ENCODE data around the gene SLC38A4.
"Not testable (repeated sequence)": the region's sequence is repeated elsewhere in the genome, so short reads cannot be mapped to it uniquely, and the experiment has no call there.

SLC38A4 gene

DNA sequence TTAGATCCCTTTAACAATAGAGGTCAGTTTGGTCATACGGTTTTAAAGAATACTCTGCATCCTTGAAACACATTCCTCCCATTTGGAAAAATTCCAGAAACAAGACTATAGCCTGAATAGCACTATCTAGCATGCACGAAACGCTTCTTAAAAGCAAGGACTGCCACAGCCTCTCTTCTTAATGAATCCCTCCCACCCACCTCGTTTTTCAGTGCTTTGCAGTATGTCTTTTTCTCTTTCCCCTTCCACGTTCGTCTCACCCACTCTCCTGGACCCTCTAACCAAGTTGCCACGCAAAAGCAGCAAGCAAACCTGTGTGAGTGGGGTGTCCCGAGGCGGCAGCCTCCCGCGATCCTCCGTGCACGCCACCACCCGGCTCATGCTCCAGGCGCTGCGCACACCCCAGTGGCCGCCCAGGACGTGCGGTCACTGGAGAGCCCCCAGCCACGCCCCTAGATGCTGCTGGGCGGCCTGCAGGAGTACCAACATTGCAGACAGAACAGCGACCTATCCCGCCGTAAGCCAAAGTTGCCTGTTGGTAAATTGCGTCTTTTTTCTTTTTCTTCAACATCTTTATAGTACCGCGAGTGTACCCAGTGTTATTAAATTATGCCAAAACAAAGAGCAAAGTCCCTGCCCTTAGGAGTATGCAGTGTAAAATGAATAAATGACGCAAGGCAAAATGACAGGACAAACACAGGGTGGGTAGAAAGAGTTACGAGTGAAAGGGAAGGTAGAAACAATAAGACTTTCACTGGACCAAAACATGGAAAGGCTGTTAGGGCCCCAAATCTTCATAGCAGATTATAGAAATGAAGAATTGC, at the start of gene SLC38A4:
Gene SLC38A4, minus strand, starts transcription at position 407 of the 824 bp plus-strand sequence. CDS start 32,926 bp downstream, outside the sequence.
- no peak for DNase-seq

DNA sequence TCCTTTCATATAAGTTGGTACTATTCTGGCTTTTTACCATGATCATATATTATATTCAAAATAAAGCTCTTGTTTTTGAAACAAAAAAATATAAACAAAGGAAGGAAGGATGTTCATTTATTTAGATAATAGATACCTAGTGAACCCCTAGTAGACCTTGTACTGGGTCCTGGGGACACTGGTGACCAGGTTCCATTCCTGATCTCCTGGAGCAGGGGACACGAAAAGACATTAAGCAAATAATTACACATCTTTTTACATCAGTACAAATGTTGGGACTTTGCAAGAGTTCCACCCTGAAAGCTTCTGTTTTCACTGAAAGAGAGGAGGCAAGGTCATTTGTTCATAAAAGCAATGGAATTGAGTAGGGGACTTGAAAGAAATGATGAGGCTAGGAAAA, 49.3 kb upstream of the SLC38A4 start:
- no peak for DNase-seq

GRCh38 chr12:46874642-46875041, 48.8 kb upstream of the SLC38A4 start:
- no peak for DNase-seq

DNA sequence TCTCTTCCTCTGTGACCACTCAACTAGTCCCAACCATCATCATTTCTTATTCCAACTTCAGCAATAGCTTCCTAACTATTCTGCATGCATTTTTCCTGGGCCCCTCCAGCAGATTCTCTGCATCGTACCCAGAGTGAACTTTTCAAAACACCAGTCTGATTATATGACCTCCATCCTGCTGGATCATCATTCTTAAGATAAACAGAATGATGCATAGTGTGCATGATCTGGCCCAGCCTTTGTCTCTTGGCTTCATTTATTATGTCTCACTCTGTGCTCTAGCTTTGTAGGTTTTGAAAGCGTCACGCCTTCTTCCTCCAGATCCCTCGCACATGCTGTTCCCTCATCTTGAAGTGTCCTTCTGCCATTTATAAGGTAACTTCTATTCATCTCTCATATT, 46.3 kb upstream of the SLC38A4 start:
- no peak for DNase-seq

DNA sequence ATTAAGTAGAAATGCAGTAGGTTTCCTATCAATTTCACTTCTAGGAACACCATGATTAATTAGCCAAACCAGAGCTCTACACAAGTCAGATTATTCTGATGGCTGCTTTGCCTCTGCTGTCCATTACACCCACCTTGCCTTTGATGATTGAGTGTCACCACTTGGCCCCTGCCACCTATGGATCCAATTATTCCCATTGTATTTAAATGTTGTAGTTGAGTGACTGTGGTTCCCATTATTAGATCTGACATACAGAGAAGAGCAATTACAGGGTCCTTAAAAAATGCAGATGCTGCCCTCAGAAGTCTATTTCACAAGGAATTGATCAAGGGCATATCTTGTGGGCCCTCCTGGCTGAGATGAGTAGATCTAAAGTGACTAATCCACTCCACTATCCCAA, 39.5 kb upstream of the SLC38A4 start:
- DNase-seq, result no peak

- DNase-seq, result no peak
Observed at GRCh38 chr12:46858368-46858767, 32.6 kb upstream of the SLC38A4 start.

- DNase-seq, result no peak
Observed at GRCh38 chr12:46857486-46857885, 31.7 kb upstream of the SLC38A4 start.

GRCh38 chr12:46855760-46856159, 30.0 kb upstream of the SLC38A4 start:
- no peak for DNase-seq

GRCh38 chr12:46854188-46854587, 28.4 kb upstream of the SLC38A4 start:
- not testable (repeated sequence) for DNase-seq

- not testable (repeated sequence) for DNase-seq
Observed at GRCh38 chr12:46848792-46849191, 23.0 kb upstream of the SLC38A4 start.

DNA sequence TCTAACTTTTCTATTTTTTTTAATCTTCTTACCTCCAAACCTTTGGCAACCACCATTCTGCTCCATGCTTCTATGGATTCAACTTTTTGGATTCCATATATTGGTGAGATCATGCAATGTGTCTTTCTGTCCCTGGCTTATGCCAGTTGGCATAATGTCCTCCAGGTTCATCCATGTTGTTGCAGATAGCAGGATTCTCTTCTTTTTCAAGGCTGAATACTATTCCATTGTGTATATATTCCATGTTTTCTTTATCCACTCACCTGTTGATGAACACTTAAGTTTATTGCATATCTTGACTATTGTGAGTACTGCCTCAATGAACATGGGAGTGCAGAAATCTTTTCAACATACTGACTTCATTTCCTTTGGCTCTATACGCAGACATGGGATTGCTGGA, 21.2 kb upstream of the SLC38A4 start:
- DNase-seq, result no peak

- DNase-seq, result no peak
Observed at GRCh38 chr12:46843811-46844210, 18.0 kb upstream of the SLC38A4 start.

- no peak for DNase-seq
Observed at GRCh38 chr12:46841891-46842290, 16.1 kb upstream of the SLC38A4 start.

GRCh38 chr12:46839964-46840363, 14.2 kb upstream of the SLC38A4 start:
- no peak for DNase-seq

- no peak for DNase-seq
Observed at GRCh38 chr12:46839232-46839631, 13.4 kb upstream of the SLC38A4 start.

GRCh38 chr12:46835785-46836184, 10.0 kb upstream of the SLC38A4 start:
- DNase-seq, result no peak

DNA sequence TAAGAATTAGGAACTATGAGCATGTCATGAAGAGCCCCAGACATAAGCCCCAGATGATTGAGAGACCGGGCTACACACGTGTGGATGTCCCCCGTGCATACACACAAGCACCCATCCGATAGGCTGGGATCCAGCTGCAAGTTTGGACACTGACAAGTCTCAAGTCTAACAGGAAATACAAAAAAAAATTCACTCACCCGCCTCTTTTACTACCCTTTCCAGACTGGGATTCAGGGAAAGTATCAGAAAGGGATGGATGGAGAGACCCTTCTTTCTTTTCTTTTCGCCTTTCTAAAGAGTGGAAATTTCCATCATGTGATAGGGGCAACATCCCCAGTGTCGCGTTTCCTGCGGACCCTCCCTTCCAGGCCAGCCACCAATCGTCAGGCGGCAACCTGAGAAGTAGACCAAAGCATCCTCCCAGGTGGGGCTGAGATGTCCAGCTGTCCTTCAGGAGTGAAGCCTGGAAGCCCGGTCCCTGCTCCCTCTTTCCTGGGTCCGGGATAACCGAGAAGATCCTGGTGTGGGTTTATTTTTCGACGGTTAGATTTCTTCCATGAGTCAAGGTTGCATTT, 6.4 kb upstream of the SLC38A4 start:
- no peak for DNase-seq

- no peak for DNase-seq
Observed at GRCh38 chr12:46831335-46832129, 5.7 kb upstream of the SLC38A4 start.

DNA sequence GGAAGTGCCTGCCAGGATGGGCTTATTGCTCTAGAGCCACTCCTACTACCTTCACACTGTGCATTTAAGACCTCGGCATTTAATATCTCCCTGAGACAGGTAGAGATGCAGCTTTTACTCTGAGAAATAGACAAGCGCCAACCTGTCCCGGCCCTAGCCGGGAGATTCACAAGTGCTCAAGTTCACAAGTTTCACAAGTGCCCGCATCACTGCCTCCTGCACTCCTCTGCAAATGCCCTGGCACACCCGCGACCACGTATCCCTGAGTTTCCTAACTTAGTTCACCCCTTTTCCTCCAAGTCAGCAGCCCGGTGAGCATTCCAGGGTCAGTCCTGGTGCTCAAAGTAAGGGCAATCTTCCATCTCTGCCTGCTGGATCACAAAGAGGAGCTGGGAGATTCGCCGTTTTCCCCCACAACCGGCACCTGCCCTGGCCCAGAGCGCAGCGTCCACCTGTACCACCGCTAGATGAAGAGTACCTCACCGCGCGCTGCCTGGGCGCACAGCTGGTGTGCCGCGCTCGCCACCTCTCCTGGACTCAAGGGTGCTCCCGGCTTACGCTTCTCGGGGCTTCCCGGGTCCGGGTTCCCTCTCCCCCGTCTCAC, 5.0 kb upstream of the SLC38A4 start:
- DNase-seq, result no peak

- no peak for DNase-seq
Observed at GRCh38 chr12:46824709-46825108, 1.1 kb downstream of the SLC38A4 start.

- DNase-seq, result no peak
Observed at GRCh38 chr12:46818642-46819041, 7.2 kb downstream of the SLC38A4 start.

DNA sequence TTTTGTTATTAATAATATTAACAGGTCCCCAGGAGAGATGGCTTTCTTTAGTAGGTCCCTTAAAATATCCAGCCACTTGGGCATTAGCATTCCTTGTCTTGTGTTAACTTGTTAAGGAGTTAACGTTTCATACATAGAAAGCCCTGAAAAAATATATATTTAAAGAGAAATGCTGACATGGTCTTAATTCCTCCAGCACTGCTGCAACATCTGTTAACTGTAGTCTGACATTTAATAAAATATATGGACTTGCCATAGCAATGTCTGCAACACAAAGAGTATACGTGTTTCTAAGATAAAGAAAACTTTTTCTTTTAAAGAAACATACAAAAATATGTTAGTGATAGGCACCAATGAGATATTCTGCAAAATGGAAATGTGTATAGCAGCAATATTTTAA, 10.0 kb downstream of the SLC38A4 start:
- no peak for DNase-seq

DNA sequence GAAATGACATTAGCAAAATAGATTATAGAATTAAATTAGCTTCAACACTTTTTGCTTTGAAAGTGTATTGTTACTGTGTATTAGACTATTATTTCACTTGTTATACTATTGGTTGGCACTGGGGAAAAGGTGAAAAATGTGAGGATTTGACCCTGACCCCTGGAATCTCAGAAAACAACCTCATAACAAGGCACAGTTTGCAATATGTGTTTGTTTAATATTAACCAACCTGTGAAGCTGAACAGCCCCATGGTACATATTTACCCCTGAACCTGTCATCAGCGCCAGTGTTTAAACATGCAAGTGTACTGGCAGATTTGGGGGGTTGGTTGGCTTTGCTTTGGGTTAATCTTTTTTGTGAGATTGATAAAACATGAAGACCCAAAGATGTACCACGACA, 11.7 kb downstream of the SLC38A4 start:
- no peak for DNase-seq
